Endothelial cell of umbilical vein (primary cell): ENCODE measurements around the gene NOTCH2.

ENCODE experiments used
- EZH2 ChIP-seq: IDR thresholded peaks from 2 replicates; pipeline ENCODE4 v1.6.1; 2012; ENCODE audit warnings: borderline replicate concordance, low read depth, mild to moderate bottlenecking, moderate library complexity, low read length, inconsistent platforms; ENCODE audit not compliant: severe bottlenecking
- FOS ChIP-seq: IDR thresholded peaks from 2 replicates; pipeline ENCODE4 v1.6.1; 2011; ENCODE audit warnings: mild to moderate bottlenecking, low read length, moderate library complexity, borderline replicate concordance; ENCODE audit not compliant: insufficient read depth
- GATA2 ChIP-seq: IDR thresholded peaks from 2 replicates; pipeline ENCODE4 v1.7.0; 2011; ENCODE audit warnings: low read depth, mild to moderate bottlenecking, moderate library complexity, mixed read lengths, low read length; ENCODE audit not compliant: insufficient read length, insufficient read depth
- JUN ChIP-seq: IDR thresholded peaks from 2 replicates; pipeline ENCODE4 v1.6.1; 2011; ENCODE audit warnings: borderline replicate concordance, low read depth; ENCODE audit not compliant: insufficient read length, insufficient read depth
- MAX ChIP-seq: IDR thresholded peaks from 2 replicates; pipeline ENCODE4 v1.6.1; 2011; ENCODE audit not compliant: insufficient read depth, insufficient read length
- POLR2A ChIP-seq: IDR thresholded peaks from 2 replicates; pipeline ENCODE4 v1.6.1; 2012; ENCODE audit warnings: low read depth, mild to moderate bottlenecking, control low read depth, low read length
- POLR2AphosphoS5 ChIP-seq: IDR thresholded peaks from 2 replicates; pipeline ENCODE4 v1.6.1; 2012; ENCODE audit warnings: low read depth, mild to moderate bottlenecking, control low read depth, low read length, moderate library complexity; ENCODE audit not compliant: insufficient read depth
- TF ChIP-seq, protein P1 (sequence below), 2 donors: IDR thresholded peaks; 1 replicate in 1 of 2; 2 replicates in 1 of 2; pipeline ENCODE4 v1.5.1; 2011; ENCODE audit warnings: low read length in 2 of 2, mild to moderate bottlenecking in 2 of 2, moderate library complexity in 2 of 2, control low read depth in 1 of 2, inconsistent platforms in 1 of 2, low read depth in 1 of 2; ENCODE audit not compliant: insufficient read depth in 1 of 2; ENCODE audit errors: extremely low read depth in 1 of 2

- TF ChIP-seq POLR2AphosphoS5 (no peak), GATA2 (no peak), EZH2 (no peak), POLR2A (no peak), FOS (no peak), MAX (no peak), JUN (no peak)
- TF ChIP-seq, protein P1, sequence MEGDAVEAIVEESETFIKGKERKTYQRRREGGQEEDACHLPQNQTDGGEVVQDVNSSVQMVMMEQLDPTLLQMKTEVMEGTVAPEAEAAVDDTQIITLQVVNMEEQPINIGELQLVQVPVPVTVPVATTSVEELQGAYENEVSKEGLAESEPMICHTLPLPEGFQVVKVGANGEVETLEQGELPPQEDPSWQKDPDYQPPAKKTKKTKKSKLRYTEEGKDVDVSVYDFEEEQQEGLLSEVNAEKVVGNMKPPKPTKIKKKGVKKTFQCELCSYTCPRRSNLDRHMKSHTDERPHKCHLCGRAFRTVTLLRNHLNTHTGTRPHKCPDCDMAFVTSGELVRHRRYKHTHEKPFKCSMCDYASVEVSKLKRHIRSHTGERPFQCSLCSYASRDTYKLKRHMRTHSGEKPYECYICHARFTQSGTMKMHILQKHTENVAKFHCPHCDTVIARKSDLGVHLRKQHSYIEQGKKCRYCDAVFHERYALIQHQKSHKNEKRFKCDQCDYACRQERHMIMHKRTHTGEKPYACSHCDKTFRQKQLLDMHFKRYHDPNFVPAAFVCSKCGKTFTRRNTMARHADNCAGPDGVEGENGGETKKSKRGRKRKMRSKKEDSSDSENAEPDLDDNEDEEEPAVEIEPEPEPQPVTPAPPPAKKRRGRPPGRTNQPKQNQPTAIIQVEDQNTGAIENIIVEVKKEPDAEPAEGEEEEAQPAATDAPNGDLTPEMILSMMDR (IDR thresholded peaks at IDR 0.05; ENCODE audit: extremely low read depth in 1 of 2, insufficient read depth in 1 of 2, low read depth in 1 of 2, low read length in 2 of 2) = no peak
Observed at GRCh38 chr1:119987686-119988085, 81.8 kb downstream of the NOTCH2 start.
